ENCODE results near the gene MAP7. TPM values are rescaled to one million over a fixed set of nuclear protein-coding genes. Genes with fewer than 3 reads are reported as not detected.
"Not testable (repeated sequence)": the region's sequence is repeated elsewhere in the genome, so short reads cannot be mapped to it uniquely, and the experiment has no call there.

Gene MAP7
- total RNA-seq, 1 donor from 2014 or later, result 101 TPM

GRCh38 chr6:136378888-136379287 is 171.3 kb downstream of the MAP7 start:
- peaks cover 10% of the 10 kb centered on the region for H3K4me1 Mint-ChIP-seq (ENCODE audit: low read depth)
- peaks cover 21% of the 10 kb centered on the region for H3K36me3 Mint-ChIP-seq (ENCODE audit: insufficient read depth)
- no peaks in the 10 kb centered on the region for H3K27me3 Mint-ChIP-seq
- H3K27ac Mint-ChIP-seq, result no peak overlapping the region
- no peak overlapping the region for H3K4me3 Mint-ChIP-seq (ENCODE audit: low read depth)
- TF ChIP-seq CTCF (IDR thresholded peaks at IDR 0.05; ENCODE audit: unreplicated experiment), result peak; percentile 19
- H3K9me3 Mint-ChIP-seq (ENCODE audit: low read depth), result no peaks in the 10 kb centered on the region
- DNase-seq (ENCODE audit: low spot score, unreplicated experiment), result no peak

- Mint-ChIP-seq H3K27ac (peak overlapping the region; percentile 2), H3K36me3 (ENCODE audit: insufficient read depth) (peaks cover 18% of the 10 kb centered on the region)
- not testable (repeated sequence) for H3K27me3 Mint-ChIP-seq; H3K9me3 Mint-ChIP-seq (ENCODE audit: low read depth); H3K4me1 Mint-ChIP-seq (ENCODE audit: low read depth); DNase-seq (ENCODE audit: low spot score, unreplicated experiment); H3K4me3 Mint-ChIP-seq (ENCODE audit: low read depth)
These were observed 174.4 kb downstream of the MAP7 start for GRCh38 chr6:136375836-136376235.

GRCh38 chr6:136371959-136372358 is 178.3 kb downstream of the MAP7 start:
- no peak for TF ChIP-seq CTCF (IDR thresholded peaks at IDR 0.05; ENCODE audit: unreplicated experiment)
- Mint-ChIP-seq H3K36me3 (ENCODE audit: insufficient read depth) (peaks cover 21% of the 10 kb centered on the region), H3K9me3 (ENCODE audit: low read depth) (no peaks in the 10 kb centered on the region), H3K27ac (no peak overlapping the region), H3K4me3 (ENCODE audit: low read depth) (no peak overlapping the region), H3K4me1 (ENCODE audit: low read depth) (peaks cover 8% of the 10 kb centered on the region), H3K27me3 (no peaks in the 10 kb centered on the region)
- DNase-seq (ENCODE audit: low spot score, unreplicated experiment), result no peak

GRCh38 chr6:136370988-136371728 is 179.1 kb downstream of the MAP7 start:
- no peak for TF ChIP-seq CTCF (IDR thresholded peaks at IDR 0.05; ENCODE audit: unreplicated experiment)
- peaks cover 18% of the 10 kb centered on the region for H3K36me3 Mint-ChIP-seq (ENCODE audit: insufficient read depth)
- H3K27me3 Mint-ChIP-seq, result no peaks in the 10 kb centered on the region
- H3K4me1 Mint-ChIP-seq (ENCODE audit: low read depth), result peaks cover 8% of the 10 kb centered on the region
- H3K4me3 Mint-ChIP-seq (ENCODE audit: low read depth), result no peak overlapping the region
- H3K9me3 Mint-ChIP-seq (ENCODE audit: low read depth), result no peaks in the 10 kb centered on the region
- no peak for DNase-seq (ENCODE audit: low spot score, unreplicated experiment)
- H3K27ac Mint-ChIP-seq, result peak overlapping the region; percentile 82

- peaks cover 38% of the 10 kb centered on the region for H3K36me3 Mint-ChIP-seq (ENCODE audit: insufficient read depth)
- DNase-seq (ENCODE audit: low spot score, unreplicated experiment), result no peak
- peaks cover 3% of the 10 kb centered on the region for H3K4me1 Mint-ChIP-seq (ENCODE audit: low read depth)
- peak overlapping the region; percentile 71 for H3K27ac Mint-ChIP-seq
- no peak for TF ChIP-seq CTCF (IDR thresholded peaks at IDR 0.05; ENCODE audit: unreplicated experiment)
- H3K4me3 Mint-ChIP-seq (ENCODE audit: low read depth), result no peak overlapping the region
- H3K27me3 Mint-ChIP-seq, result no peaks in the 10 kb centered on the region
- no peaks in the 10 kb centered on the region for H3K9me3 Mint-ChIP-seq (ENCODE audit: low read depth)
These were observed 184.4 kb downstream of the MAP7 start for GRCh38 chr6:136365776-136366354.
